GM12872 (cell line): ENCODE data around the gene LRMDA.

ENCODE experiments used
- TF ChIP-seq, protein P1 (sequence below): IDR thresholded peaks from 3 replicates; pipeline ENCODE4 v1.5.1; 2011; ENCODE audit warnings: low read depth, mild to moderate bottlenecking, low read length, moderate library complexity; ENCODE audit not compliant: insufficient read depth

Gene LRMDA

DNA sequence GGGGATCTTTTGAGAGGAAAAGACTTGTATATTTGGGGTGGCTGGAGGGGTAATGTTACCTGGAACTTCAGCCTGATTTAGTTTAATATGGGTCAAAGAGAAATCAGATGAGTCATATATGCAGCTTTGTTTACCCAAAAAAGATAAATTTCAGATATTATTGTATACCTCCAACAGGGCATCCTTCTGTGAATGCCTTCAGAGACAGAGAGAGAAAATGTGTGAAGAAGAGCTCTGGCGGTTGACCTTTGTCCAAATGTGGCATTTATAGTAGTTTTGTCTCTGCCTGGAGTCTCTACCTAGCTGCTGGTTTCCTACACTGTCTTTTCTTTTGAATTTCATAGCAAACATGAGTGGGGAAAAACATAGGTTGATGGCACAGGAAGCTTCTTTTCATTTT is 21.6 kb downstream of the LRMDA start:
- TF ChIP-seq, protein P1, sequence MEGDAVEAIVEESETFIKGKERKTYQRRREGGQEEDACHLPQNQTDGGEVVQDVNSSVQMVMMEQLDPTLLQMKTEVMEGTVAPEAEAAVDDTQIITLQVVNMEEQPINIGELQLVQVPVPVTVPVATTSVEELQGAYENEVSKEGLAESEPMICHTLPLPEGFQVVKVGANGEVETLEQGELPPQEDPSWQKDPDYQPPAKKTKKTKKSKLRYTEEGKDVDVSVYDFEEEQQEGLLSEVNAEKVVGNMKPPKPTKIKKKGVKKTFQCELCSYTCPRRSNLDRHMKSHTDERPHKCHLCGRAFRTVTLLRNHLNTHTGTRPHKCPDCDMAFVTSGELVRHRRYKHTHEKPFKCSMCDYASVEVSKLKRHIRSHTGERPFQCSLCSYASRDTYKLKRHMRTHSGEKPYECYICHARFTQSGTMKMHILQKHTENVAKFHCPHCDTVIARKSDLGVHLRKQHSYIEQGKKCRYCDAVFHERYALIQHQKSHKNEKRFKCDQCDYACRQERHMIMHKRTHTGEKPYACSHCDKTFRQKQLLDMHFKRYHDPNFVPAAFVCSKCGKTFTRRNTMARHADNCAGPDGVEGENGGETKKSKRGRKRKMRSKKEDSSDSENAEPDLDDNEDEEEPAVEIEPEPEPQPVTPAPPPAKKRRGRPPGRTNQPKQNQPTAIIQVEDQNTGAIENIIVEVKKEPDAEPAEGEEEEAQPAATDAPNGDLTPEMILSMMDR: no peak

DNA sequence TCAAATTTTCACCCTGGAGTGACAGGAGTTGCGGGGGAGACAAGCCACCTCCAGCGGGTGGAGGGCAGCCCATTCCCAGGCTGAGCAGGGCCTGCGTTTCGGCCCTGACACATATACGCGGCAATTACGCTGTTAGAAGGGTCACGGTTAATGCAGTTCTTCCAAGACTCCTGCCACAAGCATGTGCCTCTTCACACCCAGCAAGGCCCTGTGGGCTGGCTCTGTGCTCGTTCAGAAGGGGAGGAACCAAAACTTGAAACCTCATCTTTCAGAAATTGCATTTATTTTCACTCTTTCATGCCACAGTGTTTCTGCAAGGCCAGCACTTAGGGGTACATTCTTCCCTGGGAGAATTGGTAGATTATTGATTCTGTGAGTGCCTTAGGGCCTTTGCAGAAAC is 24.7 kb downstream of the LRMDA start:
- TF ChIP-seq, protein P1: no peak

DNA sequence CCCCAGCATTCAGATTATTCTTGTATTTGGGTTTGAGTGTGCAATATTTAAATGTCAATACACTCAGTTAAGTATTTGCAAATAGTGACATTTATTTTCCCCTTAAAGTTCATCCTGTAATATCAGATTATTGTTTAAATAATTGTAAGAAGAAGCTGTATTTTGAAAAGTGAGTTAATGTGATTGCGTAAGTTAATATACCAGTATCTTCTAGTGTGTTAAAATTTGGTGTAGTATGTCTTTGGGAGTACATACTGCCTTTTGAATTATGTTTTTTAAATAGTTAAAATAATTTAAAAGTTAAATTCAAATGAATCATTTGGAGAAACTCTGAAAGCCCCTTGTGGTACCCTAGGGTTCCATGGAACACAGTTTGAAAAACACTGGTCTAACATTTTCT is 28.6 kb downstream of the LRMDA start:
- TF ChIP-seq, protein P1: no peak

DNA sequence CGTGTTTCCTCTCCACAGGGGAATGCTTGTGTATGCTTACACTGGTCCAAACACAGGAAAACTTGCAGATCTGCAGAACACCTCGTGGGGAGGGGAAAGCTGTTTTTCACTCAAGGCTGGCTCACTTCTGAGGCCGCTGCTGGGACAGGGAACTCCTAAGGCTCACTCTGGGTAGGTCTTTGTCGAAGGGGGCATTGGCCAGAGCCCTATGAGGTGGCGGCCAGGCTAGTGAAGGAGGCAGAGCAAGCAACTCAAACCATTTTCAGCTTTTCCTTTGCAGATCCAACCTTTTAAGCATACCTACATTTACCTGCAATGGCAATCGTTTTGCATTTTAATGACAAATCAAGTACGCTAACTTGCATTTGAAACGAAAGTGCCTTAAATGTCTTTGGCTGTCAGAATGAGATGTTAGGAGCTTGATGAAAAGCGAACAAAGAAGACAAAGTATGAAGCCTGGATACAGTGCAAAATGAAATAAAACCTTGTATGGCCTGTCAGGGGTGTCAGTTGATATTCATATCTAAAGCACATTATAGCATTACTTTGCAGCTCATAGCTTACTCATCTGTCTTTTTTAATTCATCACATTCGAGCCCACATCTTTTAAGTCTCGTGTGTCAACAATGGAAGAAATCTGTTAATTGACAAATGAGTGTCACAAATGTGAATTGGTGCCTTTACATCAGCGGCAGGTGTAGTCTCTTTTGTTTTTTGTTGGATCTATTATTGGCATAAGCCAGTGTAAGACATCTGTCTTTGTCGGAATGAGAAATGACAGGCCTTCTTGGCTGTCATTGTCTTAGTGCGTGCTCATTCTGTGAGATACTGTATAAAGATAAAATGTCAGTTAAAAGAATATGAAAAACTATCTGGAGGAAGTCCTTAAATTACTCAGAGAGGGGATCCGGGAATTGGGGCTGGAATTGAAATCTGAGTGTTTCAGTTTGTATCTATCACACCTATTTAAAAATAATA is 30.5 kb downstream of the LRMDA start:
- TF ChIP-seq, protein P1: no peak

DNA sequence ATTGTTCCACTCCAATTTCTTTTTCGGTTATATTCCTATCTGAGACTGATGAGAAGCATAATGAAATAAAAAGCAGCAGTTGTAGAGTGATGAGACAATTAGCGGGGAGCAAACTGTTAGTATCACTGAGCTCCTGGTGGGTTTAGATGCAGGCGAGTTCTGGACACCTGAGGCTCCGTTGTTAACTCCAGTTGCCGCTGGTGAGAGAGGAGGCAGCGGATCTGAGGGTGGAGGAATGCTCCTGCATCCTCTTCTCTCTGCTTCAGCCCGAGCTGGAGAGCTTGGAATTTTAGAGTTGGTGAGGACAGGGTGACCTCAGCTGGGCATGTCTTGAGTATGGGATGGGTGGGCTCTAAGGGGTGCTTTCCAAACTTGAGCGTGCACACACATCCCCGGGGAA is 31.4 kb downstream of the LRMDA start:
- TF ChIP-seq, protein P1: no peak

DNA sequence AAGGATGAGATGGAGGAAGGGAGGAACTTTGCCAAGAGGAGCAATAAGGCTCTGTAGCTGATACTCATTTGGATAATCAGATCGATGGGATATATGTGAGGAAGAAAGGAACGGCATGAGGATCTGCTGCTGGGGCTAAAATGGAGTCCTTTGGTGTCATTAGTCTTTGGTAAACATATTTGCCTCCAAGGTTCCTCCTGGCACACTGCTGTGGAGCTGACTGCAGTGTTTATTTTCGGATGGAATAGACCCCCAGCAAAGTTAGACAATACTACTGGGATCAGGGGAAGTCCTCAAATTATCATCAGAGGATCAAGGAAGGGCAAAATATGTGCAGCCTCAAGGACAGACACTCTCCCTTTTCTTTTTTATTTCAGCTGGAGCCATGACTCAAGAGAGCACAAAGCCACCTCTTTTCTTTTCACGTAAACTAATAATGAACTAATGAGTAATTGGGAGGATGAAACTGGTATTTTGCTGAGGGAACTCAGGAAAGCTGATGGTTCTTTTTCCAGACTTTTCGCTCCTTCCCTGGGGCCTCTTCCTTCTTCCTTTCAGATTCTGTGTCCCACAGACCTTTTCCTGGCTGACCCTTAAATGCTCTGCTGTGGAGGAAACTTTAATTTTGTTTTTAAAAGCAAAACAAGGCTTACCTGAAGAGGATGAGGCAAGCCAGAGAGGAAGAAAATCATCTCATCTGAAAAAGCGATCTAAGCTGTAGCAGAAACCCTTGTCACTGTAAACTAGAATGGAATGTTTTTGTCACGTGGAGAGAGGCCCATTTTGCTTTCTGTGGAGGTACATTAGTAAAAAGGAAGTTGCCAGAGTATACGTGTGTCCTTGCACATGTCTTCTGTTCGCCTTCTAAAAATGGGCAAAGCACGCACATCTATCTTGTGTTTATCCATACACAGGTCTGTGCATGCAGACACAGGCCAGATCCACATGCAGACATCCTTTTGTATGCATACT is 33.3 kb downstream of the LRMDA start:
- TF ChIP-seq, protein P1: no peak

DNA sequence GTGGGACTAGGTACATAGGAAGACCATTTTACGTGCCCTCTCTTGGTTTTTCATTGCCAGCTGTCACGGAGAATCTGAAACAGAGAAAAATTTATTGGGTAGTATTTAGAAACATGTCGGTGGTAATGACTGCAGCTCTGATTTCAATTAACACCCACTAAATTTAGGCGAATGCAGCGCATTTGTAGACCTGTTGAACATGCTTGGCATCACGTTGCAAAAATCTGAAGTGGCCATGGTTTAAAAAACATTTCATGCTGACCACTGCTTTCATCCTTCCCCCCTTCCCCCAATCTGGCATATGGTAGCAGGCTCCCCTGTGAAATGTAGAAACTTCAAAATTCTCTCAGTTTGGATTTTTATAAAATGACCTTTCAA is 34.0 kb downstream of the LRMDA start:
- TF ChIP-seq, protein P1: no peak
